ENCODE data around the gene ZNF862.

ZNF862 gene

GRCh38 chr7:149811831-149812490 is 26.2 kb upstream of the ZNF862 start:
- no peak for DNase-seq

GRCh38 chr7:149813254-149814035 is 24.7 kb upstream of the ZNF862 start:
- no peak for DNase-seq

GRCh38 chr7:149814494-149814893 is 23.7 kb upstream of the ZNF862 start:
- DNase-seq, result no peak

GRCh38 chr7:149815121-149815520 is 23.1 kb upstream of the ZNF862 start:
- no peak for DNase-seq

GRCh38 chr7:149815661-149816266 is 22.4 kb upstream of the ZNF862 start:
- DNase-seq, result no peak

- no peak for DNase-seq
These were observed 21.9 kb upstream of the ZNF862 start for GRCh38 chr7:149816267-149816751.

- no peak for DNase-seq
These were observed 21.4 kb upstream of the ZNF862 start for GRCh38 chr7:149816794-149817193.

- no peak for DNase-seq
These were observed 20.8 kb upstream of the ZNF862 start for GRCh38 chr7:149817301-149817771.

GRCh38 chr7:149817836-149818535 is 20.2 kb upstream of the ZNF862 start:
- DNase-seq, result no peak

- no peak for DNase-seq
These were observed 19.7 kb upstream of the ZNF862 start for GRCh38 chr7:149818536-149818840.

GRCh38 chr7:149819141-149819960 is 18.8 kb upstream of the ZNF862 start:
- DNase-seq, result no peak

GRCh38 chr7:149819961-149820340 is 18.2 kb upstream of the ZNF862 start:
- DNase-seq, result no peak

- no peak for DNase-seq
These were observed 17.5 kb upstream of the ZNF862 start for GRCh38 chr7:149820622-149821190.

- DNase-seq, result no peak
These were observed 16.7 kb upstream of the ZNF862 start for GRCh38 chr7:149821191-149822148.

- no peak for DNase-seq
These were observed 15.7 kb upstream of the ZNF862 start for GRCh38 chr7:149822353-149822943.

GRCh38 chr7:149823191-149823630 is 15.0 kb upstream of the ZNF862 start:
- no peak for DNase-seq

GRCh38 chr7:149823631-149824199 is 14.5 kb upstream of the ZNF862 start:
- DNase-seq, result no peak

GRCh38 chr7:149824301-149824741 is 13.9 kb upstream of the ZNF862 start:
- no peak for DNase-seq

GRCh38 chr7:149824748-149825566 is 13.2 kb upstream of the ZNF862 start:
- no peak for DNase-seq

Data from SHP77 treated with DMSO at 0.1 percent for 48 hours (cell line).